LNCaP clone FGC (cell line): Measurements from ENCODE around the gene RB1.
"Not testable (repeated sequence)": the region's sequence is repeated elsewhere in the genome, so short reads cannot be mapped to it uniquely, and the experiment has no call there.

Source experiments
- DNase-seq: peaks from one replicate; pipeline ENCODE4 v3.0.0-alpha.2; 2011; ENCODE audit warnings: low read depth
- H3K4me3 ChIP-seq: 2 replicates; pipeline ENCODE4 v1.5.1; 2011; ENCODE audit warnings: mild to moderate bottlenecking, low read depth, low read length, control low read depth
- TF ChIP-seq, protein P1 (sequence below): IDR thresholded peaks from 2 replicates; pipeline ENCODE4 v1.5.1; 2012; ENCODE audit warnings: mild to moderate bottlenecking; ENCODE audit not compliant: control insufficient read depth, insufficient read depth; ENCODE audit errors: extremely low read depth

The RB1 gene

DNA sequence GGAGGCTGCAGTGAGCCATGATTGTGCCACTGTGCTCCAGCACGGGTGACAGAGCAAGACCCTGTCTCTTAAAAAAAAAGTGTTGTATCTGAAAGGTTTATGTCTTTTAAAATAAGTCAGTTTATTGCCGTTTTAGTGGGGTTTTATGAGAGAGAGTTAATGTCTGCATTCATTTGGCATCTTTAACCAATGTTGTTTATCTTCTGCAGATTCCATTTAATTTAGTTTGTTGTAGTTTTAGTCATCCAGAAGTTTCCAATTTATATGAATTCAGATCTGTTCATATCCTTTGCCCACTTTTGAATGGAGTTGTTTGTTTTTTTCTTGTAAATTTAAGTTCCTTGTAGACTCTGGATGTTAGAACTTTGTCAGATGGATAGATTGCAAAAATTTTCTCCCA lies 146.1 kb downstream of the RB1 start:
- no peak overlapping the region for H3K4me3 ChIP-seq
- DNase-seq = no peak
- TF ChIP-seq, protein P1, sequence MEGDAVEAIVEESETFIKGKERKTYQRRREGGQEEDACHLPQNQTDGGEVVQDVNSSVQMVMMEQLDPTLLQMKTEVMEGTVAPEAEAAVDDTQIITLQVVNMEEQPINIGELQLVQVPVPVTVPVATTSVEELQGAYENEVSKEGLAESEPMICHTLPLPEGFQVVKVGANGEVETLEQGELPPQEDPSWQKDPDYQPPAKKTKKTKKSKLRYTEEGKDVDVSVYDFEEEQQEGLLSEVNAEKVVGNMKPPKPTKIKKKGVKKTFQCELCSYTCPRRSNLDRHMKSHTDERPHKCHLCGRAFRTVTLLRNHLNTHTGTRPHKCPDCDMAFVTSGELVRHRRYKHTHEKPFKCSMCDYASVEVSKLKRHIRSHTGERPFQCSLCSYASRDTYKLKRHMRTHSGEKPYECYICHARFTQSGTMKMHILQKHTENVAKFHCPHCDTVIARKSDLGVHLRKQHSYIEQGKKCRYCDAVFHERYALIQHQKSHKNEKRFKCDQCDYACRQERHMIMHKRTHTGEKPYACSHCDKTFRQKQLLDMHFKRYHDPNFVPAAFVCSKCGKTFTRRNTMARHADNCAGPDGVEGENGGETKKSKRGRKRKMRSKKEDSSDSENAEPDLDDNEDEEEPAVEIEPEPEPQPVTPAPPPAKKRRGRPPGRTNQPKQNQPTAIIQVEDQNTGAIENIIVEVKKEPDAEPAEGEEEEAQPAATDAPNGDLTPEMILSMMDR = no peak

DNA sequence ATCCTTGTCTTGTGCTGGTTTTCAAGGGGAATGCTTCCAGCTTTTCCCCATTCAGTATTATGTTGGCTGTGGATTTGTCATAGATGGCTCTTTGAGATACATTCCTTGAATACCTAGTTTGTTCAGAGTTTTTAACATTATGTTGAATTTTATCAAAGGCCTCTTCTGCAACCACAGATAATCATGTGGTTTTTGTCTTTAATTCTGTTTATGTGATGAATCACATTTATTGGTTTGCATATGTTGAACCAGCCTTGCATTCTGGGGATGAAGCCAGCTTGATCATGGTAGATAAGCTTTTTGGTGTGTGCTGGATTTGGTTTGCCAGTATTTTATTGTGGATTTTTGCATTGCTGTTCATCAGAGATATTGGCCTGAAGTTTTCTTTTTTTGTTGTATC lies 147.6 kb downstream of the RB1 start:
- DNase-seq, H3K4me3 ChIP-seq: not testable (repeated sequence)

DNA sequence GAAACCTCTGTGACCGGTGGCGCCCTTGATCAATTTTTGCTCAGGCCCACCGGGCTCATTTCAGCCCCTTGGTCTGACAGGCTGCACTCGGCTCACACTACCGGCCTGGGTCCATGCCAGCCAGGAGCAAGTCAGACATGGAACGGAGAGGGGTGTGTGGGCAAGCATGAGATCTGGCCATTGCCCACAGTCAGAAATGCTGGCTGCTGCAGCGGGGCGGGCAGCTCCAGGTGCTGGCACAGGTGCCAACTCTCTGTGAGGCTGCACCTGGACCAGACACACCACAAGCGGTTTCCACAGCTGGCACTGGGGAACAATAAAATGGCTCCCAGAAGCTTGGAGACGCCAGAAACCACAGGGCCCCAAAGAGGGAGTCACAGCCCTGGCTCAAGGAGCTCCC lies 153.0 kb downstream of the RB1 start:
- no peak for DNase-seq
- TF ChIP-seq, protein P1 = no peak
- no peak overlapping the region for H3K4me3 ChIP-seq

DNA sequence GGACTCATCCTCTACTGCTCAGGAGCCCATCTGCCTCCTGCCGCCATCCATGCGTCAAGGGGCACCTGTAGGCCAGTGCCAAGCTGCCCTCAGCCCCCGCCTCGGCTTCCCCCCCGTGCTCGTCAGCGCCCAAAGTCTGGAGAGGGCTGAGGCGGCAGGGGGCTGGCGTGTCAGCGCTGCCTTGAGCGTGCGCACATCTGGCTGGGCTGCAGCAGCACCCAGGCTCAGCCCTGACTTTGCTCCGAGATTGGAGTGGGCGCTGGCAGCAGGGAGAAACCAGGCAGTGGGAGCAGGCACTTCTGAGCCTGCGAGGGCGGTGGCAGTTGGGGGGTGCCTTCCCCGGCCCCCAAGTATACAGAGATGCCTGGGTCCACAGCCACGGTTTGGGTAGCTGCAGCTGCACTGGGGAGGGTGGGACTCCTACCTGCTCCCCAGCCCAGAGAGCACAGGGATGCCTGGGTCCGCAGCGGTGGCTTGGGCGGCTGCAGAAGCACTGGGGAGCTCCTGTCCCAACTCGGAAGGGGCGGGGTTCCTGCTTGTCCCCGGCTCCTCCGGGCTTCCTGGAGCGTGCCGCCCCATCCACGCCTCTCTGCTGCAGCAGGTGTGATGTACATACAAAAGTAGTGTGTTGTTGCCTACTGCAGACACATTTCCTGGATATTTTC lies 154.2 kb downstream of the RB1 start:
- TF ChIP-seq, protein P1 = no peak
- no peak for DNase-seq
- no peak overlapping the region for H3K4me3 ChIP-seq

DNA sequence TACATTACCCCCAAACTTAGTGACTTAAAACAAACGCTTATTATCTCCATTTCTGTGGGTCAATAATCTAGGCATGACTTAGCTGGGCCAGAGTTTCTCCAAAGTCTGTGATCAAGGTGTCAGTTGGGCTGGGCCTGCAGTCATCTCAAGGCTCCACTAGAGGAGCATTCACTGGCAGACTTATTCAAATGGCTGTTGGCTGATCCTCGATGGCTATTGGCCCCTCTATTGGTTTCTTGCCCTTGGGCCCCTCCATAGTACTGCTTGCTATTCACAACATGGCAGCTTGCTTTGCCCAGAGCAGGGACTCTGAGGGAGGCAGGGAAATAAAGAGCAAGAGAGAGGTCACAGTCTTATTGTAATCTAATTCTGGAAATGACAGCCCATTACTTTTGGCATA lies 171.7 kb downstream of the RB1 start:
- TF ChIP-seq, protein P1 = no peak
- DNase-seq = no peak
- no peak overlapping the region for H3K4me3 ChIP-seq

DNA sequence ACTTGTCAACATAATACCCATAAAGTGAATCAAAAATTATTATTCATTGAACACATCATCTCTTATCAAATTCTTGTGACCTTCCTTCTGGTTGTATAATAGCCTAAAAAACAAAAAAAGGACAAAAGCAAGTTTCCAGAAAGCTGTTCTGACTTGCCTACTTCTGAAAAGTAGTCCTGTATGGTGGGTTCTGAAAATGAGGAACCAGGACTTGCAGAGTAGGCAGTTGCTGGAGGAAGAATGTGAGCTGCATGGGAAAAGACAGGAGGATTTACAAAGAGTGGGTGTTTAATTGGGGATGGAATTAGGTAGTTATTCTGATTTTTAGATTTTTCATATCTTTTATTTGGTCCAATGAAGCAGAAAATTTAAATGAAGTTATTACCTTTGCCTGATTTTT lies 172.7 kb downstream of the RB1 start:
- H3K4me3 ChIP-seq = no peak overlapping the region
- TF ChIP-seq, protein P1 = no peak
- no peak for DNase-seq

DNA sequence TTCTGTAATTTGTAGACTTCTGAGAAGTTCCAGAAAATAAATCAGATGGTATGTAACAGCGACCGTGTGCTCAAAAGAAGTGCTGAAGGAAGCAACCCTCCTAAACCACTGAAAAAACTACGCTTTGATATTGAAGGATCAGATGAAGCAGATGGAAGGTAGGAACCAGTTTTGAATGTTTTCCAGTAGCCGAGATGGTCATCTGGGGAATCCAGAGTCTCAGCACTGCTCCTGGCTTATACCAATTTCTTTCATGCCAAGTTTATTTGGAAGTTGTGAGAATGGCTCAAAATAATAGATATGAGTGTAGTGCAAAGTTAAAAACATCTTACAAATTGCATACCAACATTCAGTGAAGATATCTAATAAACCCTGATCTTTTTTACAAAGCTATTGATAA lies 173.1 kb downstream of the RB1 start:
- DNase-seq = no peak
- TF ChIP-seq, protein P1 = no peak
- no peak overlapping the region for H3K4me3 ChIP-seq
